ENCODE measurements around the gene SVOPL. TPM values are rescaled to one million over a fixed set of nuclear protein-coding genes. Genes with fewer than 3 reads are reported as not detected.

Gene SVOPL
- total RNA-seq, 4 donors from 2014 or later: 4.1 to 4.6 TPM; not detected in 2

DNA sequence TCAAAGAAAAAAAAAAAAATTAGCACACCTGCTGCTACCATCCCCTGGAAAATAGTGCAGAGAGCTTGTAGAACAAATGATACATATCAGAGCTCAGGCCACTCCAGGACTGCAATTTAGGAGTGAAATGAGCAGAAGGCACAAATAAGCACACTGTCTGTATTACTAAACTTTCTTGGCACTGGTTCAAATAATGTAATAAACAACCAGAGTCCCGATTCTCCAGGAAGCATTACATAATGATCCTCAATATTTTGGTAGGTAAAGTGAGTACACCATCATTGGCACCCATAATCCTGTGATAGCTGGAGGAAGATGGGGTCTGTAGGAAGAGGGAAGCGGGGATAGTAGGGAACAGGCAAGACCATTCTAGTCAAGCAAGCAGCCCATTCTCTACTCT lies 74.3 kb downstream of the SVOPL start:
- DNase-seq: no peak
- WGBS, 2 donors (ENCODE audit: low coverage in 1 of 2): 50% methylated on average over 2 of the region's 2 CpGs; no CpG with 5 or more reads in 1 of the 2 donors
- H3K27ac ChIP-seq: no peak overlapping the region
- in situ Hi-C loops (cut with MboI; ENCODE audit: low pct_ligation_motif_present in 1 of 4, low pct_unique_long_range_greater_than_20kb in 1 of 4, low sequenced_read_pairs in 3 of 4) (no loop called here), intact Hi-C loops (cut with DNase I; ENCODE audit: low total_unique reads) (loop anchor here (5.0 kb wide), 1 partner anchor 1240 kb away; no protein-coding TSS in a partner anchor)
- no peaks in the 10 kb centered on the region for H3K36me3 ChIP-seq
- no peak for TF ChIP-seq POLR2AphosphoS5 (IDR thresholded peaks at IDR 0.05)
- TF ChIP-seq, protein P1, sequence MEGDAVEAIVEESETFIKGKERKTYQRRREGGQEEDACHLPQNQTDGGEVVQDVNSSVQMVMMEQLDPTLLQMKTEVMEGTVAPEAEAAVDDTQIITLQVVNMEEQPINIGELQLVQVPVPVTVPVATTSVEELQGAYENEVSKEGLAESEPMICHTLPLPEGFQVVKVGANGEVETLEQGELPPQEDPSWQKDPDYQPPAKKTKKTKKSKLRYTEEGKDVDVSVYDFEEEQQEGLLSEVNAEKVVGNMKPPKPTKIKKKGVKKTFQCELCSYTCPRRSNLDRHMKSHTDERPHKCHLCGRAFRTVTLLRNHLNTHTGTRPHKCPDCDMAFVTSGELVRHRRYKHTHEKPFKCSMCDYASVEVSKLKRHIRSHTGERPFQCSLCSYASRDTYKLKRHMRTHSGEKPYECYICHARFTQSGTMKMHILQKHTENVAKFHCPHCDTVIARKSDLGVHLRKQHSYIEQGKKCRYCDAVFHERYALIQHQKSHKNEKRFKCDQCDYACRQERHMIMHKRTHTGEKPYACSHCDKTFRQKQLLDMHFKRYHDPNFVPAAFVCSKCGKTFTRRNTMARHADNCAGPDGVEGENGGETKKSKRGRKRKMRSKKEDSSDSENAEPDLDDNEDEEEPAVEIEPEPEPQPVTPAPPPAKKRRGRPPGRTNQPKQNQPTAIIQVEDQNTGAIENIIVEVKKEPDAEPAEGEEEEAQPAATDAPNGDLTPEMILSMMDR (IDR thresholded peaks at IDR 0.05): no peak
- TF ChIP-seq POLR2A (IDR thresholded peaks at IDR 0.05): no peak
- no peak for TF ChIP-seq EP300 (IDR thresholded peaks at IDR 0.05; ENCODE audit: low read depth)
- no peaks in the 10 kb centered on the region for H3K9me3 ChIP-seq
- H3K27me3 ChIP-seq: no peaks in the 10 kb centered on the region
- H3K4me1 ChIP-seq: no peaks in the 10 kb centered on the region
- no peak overlapping the region for H3K4me3 ChIP-seq

DNA sequence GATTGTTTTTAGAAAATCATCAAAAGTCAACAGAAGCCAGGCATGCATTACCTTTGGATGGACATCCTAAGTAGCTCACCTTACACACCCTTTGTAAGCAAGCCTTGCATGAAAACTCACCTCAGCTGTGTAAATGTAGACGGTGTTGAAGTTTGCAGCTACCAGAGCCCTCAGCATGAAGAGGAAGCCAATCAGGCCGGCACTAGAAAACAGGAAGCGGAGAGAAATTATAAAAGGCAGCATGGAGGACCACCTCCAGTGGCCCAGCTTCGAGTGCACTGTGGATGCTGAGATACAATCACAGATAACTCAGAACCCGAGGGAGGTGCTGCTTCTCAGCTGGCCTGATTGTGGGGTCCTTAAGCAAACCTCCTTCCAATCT lies 75.3 kb downstream of the SVOPL start:
- no peaks in the 10 kb centered on the region for H3K27me3 ChIP-seq
- no peaks in the 10 kb centered on the region for H3K4me1 ChIP-seq
- H3K4me3 ChIP-seq: no peak overlapping the region
- DNase-seq: no peak
- H3K36me3 ChIP-seq: no peaks in the 10 kb centered on the region
- 70% methylated on average over 5 of the region's 5 CpGs; no CpG with 5 or more reads in 1 of the 2 donors for WGBS, 2 donors (ENCODE audit: low coverage in 1 of 2)
- in situ Hi-C loops (cut with MboI; ENCODE audit: low pct_ligation_motif_present in 1 of 4, low pct_unique_long_range_greater_than_20kb in 1 of 4, low sequenced_read_pairs in 3 of 4) (no loop called here), intact Hi-C loops (cut with DNase I; ENCODE audit: low total_unique reads) (loop anchor here (5.0 kb wide), 1 partner anchor 1239 kb away; no protein-coding TSS in a partner anchor)
- no peaks in the 10 kb centered on the region for H3K9me3 ChIP-seq
- no peak overlapping the region for H3K27ac ChIP-seq
- no peak for TF ChIP-seq POLR2A (IDR thresholded peaks at IDR 0.05)
- no peak for TF ChIP-seq EP300 (IDR thresholded peaks at IDR 0.05; ENCODE audit: low read depth)
- TF ChIP-seq POLR2AphosphoS5 (IDR thresholded peaks at IDR 0.05): no peak
- TF ChIP-seq, protein P1 (IDR thresholded peaks at IDR 0.05): no peak

DNA sequence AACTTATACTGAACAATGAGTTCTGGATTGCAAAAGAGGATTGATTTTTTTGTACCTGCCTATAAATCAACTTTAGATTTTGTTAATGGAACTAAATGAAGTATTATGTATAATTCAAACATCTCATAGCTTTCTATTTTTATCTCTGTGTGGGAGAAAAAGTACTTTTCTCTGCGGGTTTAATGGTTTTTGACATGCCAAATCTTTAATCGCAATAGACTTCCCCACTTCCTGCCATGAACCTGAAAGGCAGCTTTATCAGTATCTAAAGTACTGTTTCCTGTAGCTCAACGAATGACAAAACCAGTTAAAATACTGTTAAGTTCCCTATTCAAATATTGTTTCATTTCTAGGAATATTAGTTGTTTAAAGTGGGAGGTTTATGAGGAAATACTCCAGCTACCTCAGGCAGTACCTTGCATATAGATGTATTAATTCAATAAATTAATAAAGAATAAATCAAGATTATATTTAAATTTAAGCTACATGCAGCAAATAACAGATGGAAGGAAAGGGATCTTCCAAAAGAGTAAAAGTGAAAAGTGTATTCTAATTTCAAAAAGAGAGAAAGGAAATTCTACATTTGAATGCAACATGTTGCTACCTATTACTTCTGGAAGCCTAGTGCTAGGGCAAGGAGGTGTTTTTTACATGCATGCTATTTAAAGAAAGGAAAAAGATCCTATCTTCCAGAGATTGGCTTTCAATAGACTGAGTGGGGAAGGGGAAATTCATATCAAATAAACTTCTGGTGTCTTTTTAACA lies 75.9 kb downstream of the SVOPL start:
- intact Hi-C loops (cut with DNase I; ENCODE audit: low total_unique reads) (loop anchor here (5.0 kb wide), 1 partner anchor 1238 kb away; no protein-coding TSS in a partner anchor), in situ Hi-C loops (cut with MboI; ENCODE audit: low pct_ligation_motif_present in 1 of 4, low pct_unique_long_range_greater_than_20kb in 1 of 4, low sequenced_read_pairs in 3 of 4) (no loop called here)
- DNase-seq: no peak
- WGBS, 2 donors (ENCODE audit: low coverage in 1 of 2): 42 to 67% methylated on average over 3 of the region's 3 CpGs
- Histone ChIP-seq H3K9me3 (no peaks in the 10 kb centered on the region), H3K4me1 (no peaks in the 10 kb centered on the region), H3K4me3 (no peak overlapping the region), H3K27me3 (no peaks in the 10 kb centered on the region), H3K27ac (no peak overlapping the region), H3K36me3 (no peaks in the 10 kb centered on the region)
- TF ChIP-seq, protein P1 (IDR thresholded peaks at IDR 0.05): no peak
- TF ChIP-seq POLR2AphosphoS5 (IDR thresholded peaks at IDR 0.05) (no peak), POLR2A (IDR thresholded peaks at IDR 0.05) (no peak), EP300 (IDR thresholded peaks at IDR 0.05; ENCODE audit: low read depth) (no peak)

DNA sequence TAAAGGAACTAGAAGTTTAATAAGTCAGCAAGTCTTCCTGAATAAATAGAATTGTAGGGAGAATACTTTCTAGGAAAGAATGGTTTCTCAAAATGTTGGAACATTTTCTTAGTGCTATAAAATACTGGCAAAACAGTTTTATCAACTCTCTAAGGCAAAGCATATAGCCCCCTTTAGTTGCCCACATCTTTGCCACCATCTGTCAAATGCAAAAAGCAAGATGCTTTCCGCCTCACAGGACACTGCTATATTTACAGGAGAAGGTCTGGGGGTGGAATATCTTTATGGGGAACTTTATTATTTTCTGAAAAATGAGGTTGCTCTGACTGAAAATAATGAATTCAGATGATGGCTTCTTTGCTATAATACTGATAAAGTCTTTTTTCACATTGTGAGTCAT lies 78.3 kb downstream of the SVOPL start:
- TF ChIP-seq, protein P1 (IDR thresholded peaks at IDR 0.05): no peak
- TF ChIP-seq POLR2AphosphoS5 (IDR thresholded peaks at IDR 0.05): no peak
- TF ChIP-seq POLR2A (IDR thresholded peaks at IDR 0.05): no peak
- Histone ChIP-seq H3K9me3 (no peaks in the 10 kb centered on the region), H3K27me3 (no peaks in the 10 kb centered on the region), H3K36me3 (no peaks in the 10 kb centered on the region), H3K4me1 (no peaks in the 10 kb centered on the region), H3K4me3 (no peak overlapping the region), H3K27ac (no peak overlapping the region)
- in situ Hi-C loops (cut with MboI; ENCODE audit: low pct_ligation_motif_present in 1 of 4, low pct_unique_long_range_greater_than_20kb in 1 of 4, low sequenced_read_pairs in 3 of 4): no loop called here
- DNase-seq: no peak
- intact Hi-C loops (cut with DNase I; ENCODE audit: low total_unique reads): no loop called here
- WGBS, 2 donors (ENCODE audit: low coverage in 1 of 2): 90 to 91% methylated on average over 1 of the region's 1 CpG

Measured in transverse colon (tissue), 4 donors.